Common myeloid progenitor, CD34-positive (primary cell): ENCODE results near the gene ADH5.

Experiments
- CTCF ChIA-PET: fragments of 350-600 bp; sonication (Branson Sonifier 250); formaldehyde crosslinking; loops from one replicate; lab custom pipeline; 2021; ENCODE audit warnings: antibody characterized with exemption; lab: Charles Lee
- POLR2A ChIA-PET: fragments of 350-600 bp; sonication (Branson Sonifier 250); formaldehyde crosslinking; loops from one replicate; lab custom pipeline; 2021; ENCODE audit warnings: antibody characterized with exemption; lab: Charles Lee
- DNase-seq, 3 donors: peaks; one replicate each; pipeline versions ENCODE4 v3.0.0 to v3.0.0-alpha.2; 2013
- H3K27ac ChIP-seq, 2 experiments: 1 replicate in 1 of 2; 2 replicates in 1 of 2; pipeline ENCODE4 v1.7.0; 2013; ENCODE audit warnings: inconsistent platforms in 2 of 2, low read length in 2 of 2, mild to moderate bottlenecking in 2 of 2, low read depth in 1 of 2, moderate library complexity in 1 of 2; ENCODE audit not compliant: severe bottlenecking in 2 of 2, insufficient read depth in 1 of 2, poor library complexity in 1 of 2
- H3K27me3 ChIP-seq, 5 experiments: replicated peaks in 2 of 5; 1 replicate in 3 of 5; 2 replicates in 2 of 5; pipeline versions ENCODE4 v1.6.1 to v1.7.0; 2013; ENCODE audit warnings: low read length in 4 of 5, mild to moderate bottlenecking in 2 of 5, moderate library complexity in 2 of 5, inconsistent platforms in 1 of 5; ENCODE audit not compliant: insufficient read depth in 5 of 5, control insufficient read depth in 4 of 5
- H3K36me3 ChIP-seq, 4 experiments: 1 replicate in 2 of 4; 2 replicates in 2 of 4; pipeline versions ENCODE4 v1.6.1 to v1.7.0; 2013; ENCODE audit warnings: low read length in 3 of 4, control low read depth in 1 of 4, mild to moderate bottlenecking in 1 of 4; ENCODE audit not compliant: control insufficient read depth in 4 of 4, insufficient read depth in 4 of 4
- H3K4me1 ChIP-seq, 4 experiments: 1 replicate in 3 of 4; 2 replicates in 1 of 4; pipeline versions ENCODE4 v1.6.1 to v1.7.1; 2013; ENCODE audit warnings: low read length in 3 of 4, mild to moderate bottlenecking in 3 of 4, control low read depth in 1 of 4, inconsistent platforms in 1 of 4, moderate library complexity in 1 of 4; ENCODE audit not compliant: control insufficient read depth in 4 of 4, insufficient read depth in 4 of 4; ENCODE audit errors: control extremely low read depth in 1 of 4
- H3K4me3 ChIP-seq, 7 experiments: 1 replicate in 4 of 7; 2 replicates in 3 of 7; pipeline versions ENCODE4 v1.5.1 to v1.7.0; 2013; ENCODE audit warnings: mild to moderate bottlenecking in 7 of 7, low read length in 6 of 7, moderate library complexity in 6 of 7, inconsistent platforms in 2 of 7, low read depth in 2 of 7, control low read depth in 1 of 7; ENCODE audit not compliant: insufficient read depth in 4 of 7, control insufficient read depth in 1 of 7; ENCODE audit errors: extremely low read depth in 1 of 7
- H3K9me3 ChIP-seq, 5 experiments: 1 replicate in 4 of 5; 2 replicates in 1 of 5; pipeline versions ENCODE4 v1.6.1 to v1.7.1; 2013; ENCODE audit warnings: low read length in 4 of 5, mild to moderate bottlenecking in 2 of 5, inconsistent platforms in 1 of 5, low read depth in 1 of 5, moderate library complexity in 1 of 5; ENCODE audit not compliant: control insufficient read depth in 4 of 5, insufficient read depth in 2 of 5; ENCODE audit errors: control extremely low read depth in 1 of 5
- WGBS: methylation state at CpG from one replicate; pipeline ENCODE4 v1.1.5; 2013; ENCODE audit not compliant: insufficient coverage; 5-methylcytosine and 5-hydroxymethylcytosine counted together

The ADH5 gene

DNA sequence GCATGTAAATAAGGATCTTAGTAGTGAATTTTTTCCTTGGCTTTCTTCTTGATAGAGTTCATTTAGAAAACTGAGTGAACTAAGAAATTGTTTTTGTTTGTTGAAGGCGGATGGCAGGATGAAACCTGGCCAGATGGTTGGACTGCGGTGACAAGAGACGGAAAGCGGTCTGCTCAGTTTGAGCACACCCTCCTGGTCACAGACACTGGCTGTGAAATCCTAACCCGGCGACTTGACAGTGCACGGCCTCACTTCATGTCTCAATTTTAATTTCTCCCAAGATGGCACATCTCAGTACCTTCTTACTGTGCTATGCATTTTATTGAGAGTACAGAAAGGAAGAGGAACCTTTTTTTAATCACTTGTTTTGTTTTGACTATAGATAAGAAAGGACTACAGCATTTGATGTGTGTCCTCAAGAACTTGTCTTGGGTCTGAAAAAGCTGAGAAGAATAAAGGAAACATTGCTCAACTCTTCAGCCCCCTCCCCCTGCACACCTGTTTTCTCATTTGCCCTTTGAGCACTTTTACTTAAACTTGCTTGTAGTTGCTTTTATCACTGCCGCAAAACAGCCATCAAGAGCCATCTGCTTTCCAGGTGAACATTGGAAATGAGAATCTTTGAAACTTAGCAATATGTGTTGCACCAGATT, 27.4 kb downstream of the ADH5 start:
- 100% methylated on average over 5 of the region's 8 CpGs for WGBS
- ChIA-PET POLR2A (no interaction called here), CTCF (interaction anchor here (1.5 kb wide), 1 partner anchor 13 kb away, joined by 3 read pairs; no protein-coding TSS in a partner anchor)
- Histone ChIP-seq H3K9me3 (no peaks in the 10 kb centered on the region), H3K27me3 (no peaks in the 10 kb centered on the region), H3K27ac (no peak overlapping the region), H3K36me3 (peaks cover 4 to 52% (median 27%) of the 10 kb centered on the region in 4 experiments), H3K4me1 (no peaks in the 10 kb centered on the region), H3K4me3 (no peak overlapping the region)
- DNase-seq = no peak

DNA sequence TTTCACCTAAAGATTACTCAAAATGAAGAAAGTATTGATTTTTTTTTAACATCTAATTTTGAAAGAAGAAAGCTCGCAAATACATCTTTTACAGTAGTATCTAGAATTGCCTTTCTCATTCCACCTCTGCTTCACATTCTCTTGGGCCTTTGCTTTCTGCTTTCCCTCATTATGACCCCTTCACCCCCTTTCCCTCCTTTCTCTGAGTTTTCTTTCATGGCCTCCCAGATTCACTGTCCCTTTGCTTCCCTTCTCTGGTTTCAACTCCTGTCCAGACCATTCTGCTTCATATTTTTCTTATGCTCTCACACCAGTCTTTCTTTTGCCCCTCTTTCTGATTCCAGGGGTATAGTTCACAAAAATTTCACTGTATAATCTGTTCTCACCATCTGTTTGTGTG, 29.0 kb downstream of the ADH5 start:
- no peak overlapping the region for H3K27ac ChIP-seq
- POLR2A ChIA-PET = no interaction called here

DNA sequence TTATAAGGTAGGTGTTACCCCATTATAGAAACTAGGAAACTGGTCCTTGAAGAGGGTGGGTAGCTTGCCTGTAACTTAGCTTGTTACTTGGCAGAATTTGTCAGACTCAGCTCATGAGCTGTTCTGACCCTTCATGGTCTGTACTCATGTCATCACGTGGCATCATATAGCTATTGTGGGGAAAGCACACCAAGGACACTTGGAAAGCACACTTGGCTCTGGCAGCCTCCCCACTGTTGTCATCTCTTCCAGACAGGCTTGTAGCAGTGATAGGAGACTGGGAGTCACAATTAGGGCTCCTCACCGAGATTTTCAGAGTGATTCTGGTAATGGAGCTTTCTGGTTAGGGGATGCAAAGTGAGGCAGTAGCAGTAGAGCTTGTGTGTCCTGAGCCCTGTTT, 30.4 kb downstream of the ADH5 start:
- ChIA-PET POLR2A (interaction anchor here (0.7 kb wide), 1 partner anchor 271 kb away, joined by 3 read pairs; no protein-coding TSS in a partner anchor), CTCF (interaction anchor here (1.0 to 7.6 kb wide), 8 partner anchors 9 to 907 kb away, joined by 3 to 127 read pairs (median 4); partner anchors contain the start of gene METAP1)
- no peak overlapping the region for H3K4me3 ChIP-seq
- H3K27ac ChIP-seq = no peak overlapping the region
- H3K9me3 ChIP-seq = no peaks in the 10 kb centered on the region
- no peak for DNase-seq
- peaks cover 5 to 50% (median 24%) of the 10 kb centered on the region in 4 experiments for H3K36me3 ChIP-seq
- H3K4me1 ChIP-seq = peaks cover 0 to 4% (median 0%) of the 10 kb centered on the region in 4 experiments
- H3K27me3 ChIP-seq = no peaks in the 10 kb centered on the region
- 100% methylated on average over 1 of the region's 2 CpGs for WGBS

More for the DNA sequence above, 29.0 kb downstream of the ADH5 start:
- Histone ChIP-seq H3K4me3 (no peak overlapping the region), H3K9me3 (no peaks in the 10 kb centered on the region), H3K36me3 (peaks cover 4 to 53% (median 26%) of the 10 kb centered on the region in 4 experiments), H3K4me1 (peaks cover 0 to 4% (median 0%) of the 10 kb centered on the region in 4 experiments), H3K27me3 (no peaks in the 10 kb centered on the region)
- no CpG with 5 or more reads among the region's 1 CpG for WGBS
- CTCF ChIA-PET = interaction anchor here (0.8 to 7.6 kb wide), 5 partner anchors 10 to 64 kb away, joined by 4 to 127 read pairs (median 5); partner anchors contain the start of gene METAP1
- DNase-seq = no peak

DNA sequence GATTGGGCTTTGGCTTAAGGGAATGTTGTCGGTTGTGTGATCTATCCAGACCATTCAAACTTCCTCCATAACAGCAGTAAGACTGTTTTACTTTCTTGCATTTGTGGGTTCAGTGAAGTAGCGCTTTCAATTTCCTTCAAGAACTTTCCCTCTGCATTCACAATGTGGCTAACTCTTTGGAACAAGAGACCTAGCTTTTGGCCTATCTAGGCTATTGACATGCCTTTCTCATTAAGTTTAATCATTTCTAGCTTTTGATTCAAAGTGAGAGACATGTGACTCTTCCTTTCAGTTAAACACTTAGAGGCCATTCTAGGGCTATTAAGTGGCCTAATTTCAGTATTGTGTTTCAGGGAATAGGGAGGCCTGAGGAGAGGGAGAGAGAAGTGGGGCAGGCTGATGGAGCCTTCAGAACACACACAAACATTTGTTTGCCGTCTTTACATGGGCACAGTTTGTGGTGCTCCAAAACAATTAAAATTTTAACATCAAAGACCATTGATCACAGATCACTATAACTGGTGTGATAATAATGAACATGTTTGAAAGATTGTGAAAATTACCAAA, 34.1 kb downstream of the ADH5 start:
- Histone ChIP-seq H3K27ac (no peak overlapping the region), H3K9me3 (no peaks in the 10 kb centered on the region), H3K27me3 (no peaks in the 10 kb centered on the region), H3K4me1 (peaks cover 0 to 4% (median 0%) of the 10 kb centered on the region in 4 experiments), H3K4me3 (no peak overlapping the region), H3K36me3 (peaks cover 14 to 55% (median 38%) of the 10 kb centered on the region in 4 experiments)
- CTCF ChIA-PET = interaction anchor here (1.1 to 7.6 kb wide), 4 partner anchors 9 to 59 kb away, joined by 3 to 127 read pairs (median 4); partner anchors contain the start of gene METAP1
- POLR2A ChIA-PET = no interaction called here
- 89% methylated on average over 1 of the region's 3 CpGs for WGBS
- no peak for DNase-seq

- no peaks in the 10 kb centered on the region for H3K9me3 ChIP-seq
- H3K4me3 ChIP-seq = no peak overlapping the region
- peaks cover 0 to 4% (median 0%) of the 10 kb centered on the region in 4 experiments for H3K4me1 ChIP-seq
- peaks cover 16 to 58% (median 38%) of the 10 kb centered on the region in 4 experiments for H3K36me3 ChIP-seq
- H3K27ac ChIP-seq = no peak overlapping the region
- no peaks in the 10 kb centered on the region for H3K27me3 ChIP-seq
- POLR2A ChIA-PET = no interaction called here
- no peak for DNase-seq
- CTCF ChIA-PET = interaction anchor here (1.2 to 7.6 kb wide), 3 partner anchors 8 to 57 kb away, joined by 3 to 127 read pairs (median 4); partner anchors contain the start of gene METAP1
Measured at GRCh38 chr4:99052902-99053301, 35.7 kb downstream of the ADH5 start.

- Histone ChIP-seq H3K9me3 (no peaks in the 10 kb centered on the region), H3K27ac (no peak overlapping the region), H3K4me1 (peaks cover 3 to 14% (median 13%) of the 10 kb centered on the region in 4 experiments), H3K36me3 (peaks cover 22 to 55% (median 37%) of the 10 kb centered on the region in 4 experiments), H3K4me3 (no peak overlapping the region), H3K27me3 (no peaks in the 10 kb centered on the region)
- ChIA-PET CTCF (interaction anchor here (1.0 to 2.1 kb wide), 4 partner anchors 8 to 53 kb away, joined by 3 to 6 read pairs (median 4); partner anchors contain the start of gene METAP1), POLR2A (no interaction called here)
- no peak for DNase-seq
- WGBS = 100% methylated on average over 1 of the region's 2 CpGs
Measured at GRCh38 chr4:99047710-99048109, 40.9 kb downstream of the ADH5 start.
